ENCODE measurements around the gene KRT86. TPM values are rescaled to one million over a fixed set of nuclear protein-coding genes. Genes with fewer than 3 reads are reported as not detected.

The KRT86 gene
- total and polyA plus RNA-seq, 2 donors (not counting 1 experiment from before 2014, with no cell fraction given): 0.02 to 0.17 TPM

DNA sequence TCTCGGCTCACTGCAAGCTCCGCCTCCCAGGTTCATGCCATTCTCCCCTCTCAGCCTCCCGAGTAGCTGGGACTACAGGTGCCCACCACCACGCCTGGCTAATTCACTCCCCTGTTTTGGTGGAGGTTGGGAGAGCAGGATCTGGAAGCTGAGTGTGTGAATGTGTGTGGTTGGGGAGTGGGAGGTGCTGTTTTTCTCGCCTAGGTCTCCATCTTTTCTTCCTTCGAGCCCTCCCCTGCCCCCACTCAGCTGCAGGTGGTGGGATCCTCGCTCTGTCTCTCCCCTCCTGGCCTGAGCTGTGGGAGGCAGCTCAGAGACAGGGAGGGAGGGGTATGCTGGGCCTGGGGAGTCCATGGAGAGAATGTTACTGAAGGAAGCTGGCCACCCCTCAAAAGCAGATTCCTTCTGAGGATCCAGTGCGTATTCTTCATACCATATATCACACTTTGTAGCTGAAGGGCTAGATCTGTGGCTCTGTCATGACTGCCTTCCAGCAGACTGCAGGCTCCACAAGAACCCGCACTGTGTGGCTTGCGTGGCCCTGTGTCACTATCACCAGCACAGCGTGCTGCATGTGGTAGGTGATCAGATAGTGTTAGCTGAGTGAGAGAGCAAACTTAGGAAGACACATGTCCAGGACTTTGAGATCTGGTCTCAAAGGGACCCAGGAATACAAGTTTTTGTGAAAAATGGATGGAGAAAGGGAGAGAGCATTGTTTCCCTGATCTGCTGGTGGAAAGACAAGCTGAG is 44.0 kb downstream of the KRT86 start:
- TF ChIP-seq, protein P1, sequence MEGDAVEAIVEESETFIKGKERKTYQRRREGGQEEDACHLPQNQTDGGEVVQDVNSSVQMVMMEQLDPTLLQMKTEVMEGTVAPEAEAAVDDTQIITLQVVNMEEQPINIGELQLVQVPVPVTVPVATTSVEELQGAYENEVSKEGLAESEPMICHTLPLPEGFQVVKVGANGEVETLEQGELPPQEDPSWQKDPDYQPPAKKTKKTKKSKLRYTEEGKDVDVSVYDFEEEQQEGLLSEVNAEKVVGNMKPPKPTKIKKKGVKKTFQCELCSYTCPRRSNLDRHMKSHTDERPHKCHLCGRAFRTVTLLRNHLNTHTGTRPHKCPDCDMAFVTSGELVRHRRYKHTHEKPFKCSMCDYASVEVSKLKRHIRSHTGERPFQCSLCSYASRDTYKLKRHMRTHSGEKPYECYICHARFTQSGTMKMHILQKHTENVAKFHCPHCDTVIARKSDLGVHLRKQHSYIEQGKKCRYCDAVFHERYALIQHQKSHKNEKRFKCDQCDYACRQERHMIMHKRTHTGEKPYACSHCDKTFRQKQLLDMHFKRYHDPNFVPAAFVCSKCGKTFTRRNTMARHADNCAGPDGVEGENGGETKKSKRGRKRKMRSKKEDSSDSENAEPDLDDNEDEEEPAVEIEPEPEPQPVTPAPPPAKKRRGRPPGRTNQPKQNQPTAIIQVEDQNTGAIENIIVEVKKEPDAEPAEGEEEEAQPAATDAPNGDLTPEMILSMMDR (conservative IDR thresholded peaks at IDR 0.05 in 1 of 2, IDR thresholded peaks at IDR 0.05 in 1 of 2; ENCODE audit: low read depth in 1 of 2, low read length in 2 of 2): no peak
- TF ChIP-seq EZH2 (IDR thresholded peaks at IDR 0.05; ENCODE audit: low read length, missing control alignments): no peak
- Histone ChIP-seq H3K27ac (ENCODE audit: insufficient read depth, low read length) (no peak overlapping the region), H3K4me3 (replicated peaks in 1 of 4; ENCODE audit: control extremely low read depth in 1 of 4, insufficient read depth in 1 of 4, low read depth in 3 of 4, low read length in 4 of 4) (no peak overlapping the region), H4K20me1 (ENCODE audit: control insufficient read depth, extremely low read depth, insufficient read depth, low read length) (no peaks in the 10 kb centered on the region), H3K9me3 (ENCODE audit: control insufficient read depth, insufficient read depth, low read depth, low read length) (no peaks in the 10 kb centered on the region), H3K27me3 (ENCODE audit: control insufficient read depth, insufficient read depth, low read length) (peaks cover 47% of the 10 kb centered on the region), H2AFZ (ENCODE audit: low read length) (no peak overlapping the region), H3K79me2 (ENCODE audit: control insufficient read depth, insufficient read depth, low read length) (no peaks in the 10 kb centered on the region), H3K9ac (ENCODE audit: insufficient read depth, low read length) (no peak overlapping the region), H3K4me1 (ENCODE audit: control insufficient read depth, extremely low read depth, insufficient read depth, low read length) (no peaks in the 10 kb centered on the region), H3K36me3 (ENCODE audit: control insufficient read depth, insufficient read depth, low read length) (no peaks in the 10 kb centered on the region), H3K4me2 (ENCODE audit: extremely low read depth, insufficient read depth, low read length) (no peak overlapping the region)
- DNase-seq (ENCODE audit: low read depth in 2 of 2): no peak

DNA sequence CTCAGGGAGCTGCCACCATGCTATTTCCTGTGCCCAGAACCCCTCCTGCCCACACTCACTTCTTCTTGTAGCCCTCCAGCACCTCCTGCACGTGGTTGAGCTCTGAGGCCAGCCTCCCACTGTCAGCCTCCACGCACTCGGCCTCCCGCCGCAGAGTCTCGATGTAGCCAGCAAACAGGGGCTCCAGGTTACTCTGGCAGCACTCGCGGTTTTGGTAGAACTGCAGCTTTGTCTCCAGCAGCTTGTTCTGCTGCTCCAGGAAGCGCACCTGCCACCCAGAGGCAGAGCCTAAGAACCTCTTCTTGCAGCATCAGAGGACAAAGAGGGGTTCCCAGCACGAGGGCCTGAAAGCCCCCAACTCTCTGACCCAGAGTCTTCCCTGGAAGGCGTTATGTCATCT is 44.7 kb downstream of the KRT86 start:
- H3K4me3 ChIP-seq (replicated peaks in 1 of 4; ENCODE audit: control extremely low read depth in 1 of 4, insufficient read depth in 1 of 4, low read depth in 3 of 4, low read length in 4 of 4): no peak overlapping the region
- H3K4me1 ChIP-seq (ENCODE audit: control insufficient read depth, extremely low read depth, insufficient read depth, low read length): no peaks in the 10 kb centered on the region
- no peak overlapping the region for H3K9ac ChIP-seq (ENCODE audit: insufficient read depth, low read length)
- peaks cover 44% of the 10 kb centered on the region for H3K27me3 ChIP-seq (ENCODE audit: control insufficient read depth, insufficient read depth, low read length)
- no peak overlapping the region for H3K27ac ChIP-seq (ENCODE audit: insufficient read depth, low read length)
- H4K20me1 ChIP-seq (ENCODE audit: control insufficient read depth, extremely low read depth, insufficient read depth, low read length): no peaks in the 10 kb centered on the region
- no peaks in the 10 kb centered on the region for H3K79me2 ChIP-seq (ENCODE audit: control insufficient read depth, insufficient read depth, low read length)
- no peak overlapping the region for H2AFZ ChIP-seq (ENCODE audit: low read length)
- TF ChIP-seq EZH2 (IDR thresholded peaks at IDR 0.05; ENCODE audit: low read length, missing control alignments): no peak
- TF ChIP-seq, protein P1 (conservative IDR thresholded peaks at IDR 0.05 in 1 of 2, IDR thresholded peaks at IDR 0.05 in 1 of 2; ENCODE audit: low read depth in 1 of 2, low read length in 2 of 2): no peak
- no peaks in the 10 kb centered on the region for H3K36me3 ChIP-seq (ENCODE audit: control insufficient read depth, insufficient read depth, low read length)
- no peak overlapping the region for H3K4me2 ChIP-seq (ENCODE audit: extremely low read depth, insufficient read depth, low read length)
- no peaks in the 10 kb centered on the region for H3K9me3 ChIP-seq (ENCODE audit: control insufficient read depth, insufficient read depth, low read depth, low read length)
- DNase-seq (ENCODE audit: low read depth in 2 of 2): no peak

DNA sequence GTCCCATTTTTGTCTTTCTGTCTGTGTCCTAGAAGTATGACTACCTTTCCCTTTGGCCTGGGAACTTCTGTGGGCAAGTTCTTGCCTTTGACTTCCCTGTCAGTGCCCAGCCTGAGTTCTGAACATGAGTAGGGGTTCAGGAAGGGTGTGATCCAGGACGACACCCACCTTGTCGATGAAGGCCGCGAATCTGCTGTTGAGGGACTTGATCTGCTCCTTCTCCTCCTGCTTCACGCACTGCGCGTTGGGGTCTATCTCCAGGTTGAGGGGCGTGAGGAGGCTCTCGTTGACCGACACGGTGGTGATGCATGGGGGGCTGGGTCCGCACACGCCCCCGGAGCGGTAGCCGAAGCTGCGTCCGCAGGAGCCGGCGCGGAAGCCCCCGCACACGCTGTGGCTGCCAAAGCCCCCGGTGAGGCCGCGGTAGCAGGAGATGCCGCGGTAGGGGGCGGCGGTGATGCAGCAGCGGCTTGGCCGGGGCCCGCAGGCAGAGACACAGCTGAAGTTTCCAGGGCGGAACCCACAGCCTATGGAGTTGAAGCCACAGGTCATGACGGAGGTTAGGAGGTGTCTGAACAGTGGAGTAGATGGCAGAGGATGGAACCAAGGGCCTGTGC is 46.4 kb downstream of the KRT86 start, which contains the start of gene KRT83:
Gene KRT83, minus strand, starts transcription at position 615 of the 617 bp plus-strand sequence. Its CDS starts 63 bp downstream, at position 552.
- Histone ChIP-seq H3K4me1 (ENCODE audit: control insufficient read depth, extremely low read depth, insufficient read depth, low read length) (no peaks in the 10 kb centered on the region), H3K27me3 (ENCODE audit: control insufficient read depth, insufficient read depth, low read length) (peaks cover 36% of the 10 kb centered on the region), H3K27ac (ENCODE audit: insufficient read depth, low read length) (no peak within 1 kb of the TSS), H3K9ac (ENCODE audit: insufficient read depth, low read length) (no peak within 1 kb of the TSS), H3K4me2 (ENCODE audit: extremely low read depth, insufficient read depth, low read length) (no peak within 1 kb of the TSS), H2AFZ (ENCODE audit: low read length) (no peak within 1 kb of the TSS), H3K9me3 (ENCODE audit: control insufficient read depth, insufficient read depth, low read depth, low read length) (no peaks in the 10 kb centered on the region), H3K79me2 (ENCODE audit: control insufficient read depth, insufficient read depth, low read length) (no peaks in the 10 kb centered on the region), H3K36me3 (ENCODE audit: control insufficient read depth, insufficient read depth, low read length) (no peaks in the 10 kb centered on the region), H3K4me3 (replicated peaks in 1 of 4; ENCODE audit: control extremely low read depth in 1 of 4, insufficient read depth in 1 of 4, low read depth in 3 of 4, low read length in 4 of 4) (no peak within 1 kb of the TSS), H4K20me1 (ENCODE audit: control insufficient read depth, extremely low read depth, insufficient read depth, low read length) (no peaks in the 10 kb centered on the region)
- no peak for TF ChIP-seq EZH2 (IDR thresholded peaks at IDR 0.05; ENCODE audit: low read length, missing control alignments)
- TF ChIP-seq, protein P1 (conservative IDR thresholded peaks at IDR 0.05 in 1 of 2, IDR thresholded peaks at IDR 0.05 in 1 of 2; ENCODE audit: low read depth in 1 of 2, low read length in 2 of 2): no peak
- no peak for DNase-seq (ENCODE audit: low read depth in 2 of 2)
